DND-41 (cell line): ENCODE data around the gene TMEM45B.

Experiments used
- EZH2 ChIP-seq: IDR thresholded peaks from 3 replicates; pipeline ENCODE4 v1.6.1; 2012; ENCODE audit warnings: borderline replicate concordance, low read depth, mild to moderate bottlenecking, moderate library complexity, low read length, inconsistent platforms; ENCODE audit not compliant: severe bottlenecking
- TF ChIP-seq, protein P1 (sequence below): IDR thresholded peaks from 2 replicates; pipeline ENCODE4 v1.5.1; 2012; ENCODE audit warnings: borderline replicate concordance, low read length, moderate library complexity, mild to moderate bottlenecking; ENCODE audit not compliant: poor library complexity, severe bottlenecking; ENCODE audit errors: extremely low read depth

DNA sequence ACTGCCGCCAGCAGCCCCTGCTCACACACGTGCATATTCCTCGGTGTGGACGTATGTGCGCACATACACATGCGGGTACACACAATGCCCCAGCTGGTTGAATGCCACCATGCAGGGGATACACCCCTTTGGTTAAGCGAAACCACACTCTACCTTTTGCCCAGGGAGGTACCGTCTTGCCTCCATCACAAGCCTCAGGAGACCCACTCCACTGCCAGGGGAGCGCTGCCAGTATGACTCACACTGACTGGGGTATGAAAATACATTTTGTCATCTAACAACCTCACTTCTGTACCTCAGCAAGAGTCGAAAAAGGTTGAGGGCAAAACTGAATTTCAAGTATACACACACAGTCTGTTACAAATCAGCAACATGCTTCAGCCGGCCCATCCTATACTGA is 39.4 kb downstream of the TMEM45B start:
- TF ChIP-seq, protein P1, sequence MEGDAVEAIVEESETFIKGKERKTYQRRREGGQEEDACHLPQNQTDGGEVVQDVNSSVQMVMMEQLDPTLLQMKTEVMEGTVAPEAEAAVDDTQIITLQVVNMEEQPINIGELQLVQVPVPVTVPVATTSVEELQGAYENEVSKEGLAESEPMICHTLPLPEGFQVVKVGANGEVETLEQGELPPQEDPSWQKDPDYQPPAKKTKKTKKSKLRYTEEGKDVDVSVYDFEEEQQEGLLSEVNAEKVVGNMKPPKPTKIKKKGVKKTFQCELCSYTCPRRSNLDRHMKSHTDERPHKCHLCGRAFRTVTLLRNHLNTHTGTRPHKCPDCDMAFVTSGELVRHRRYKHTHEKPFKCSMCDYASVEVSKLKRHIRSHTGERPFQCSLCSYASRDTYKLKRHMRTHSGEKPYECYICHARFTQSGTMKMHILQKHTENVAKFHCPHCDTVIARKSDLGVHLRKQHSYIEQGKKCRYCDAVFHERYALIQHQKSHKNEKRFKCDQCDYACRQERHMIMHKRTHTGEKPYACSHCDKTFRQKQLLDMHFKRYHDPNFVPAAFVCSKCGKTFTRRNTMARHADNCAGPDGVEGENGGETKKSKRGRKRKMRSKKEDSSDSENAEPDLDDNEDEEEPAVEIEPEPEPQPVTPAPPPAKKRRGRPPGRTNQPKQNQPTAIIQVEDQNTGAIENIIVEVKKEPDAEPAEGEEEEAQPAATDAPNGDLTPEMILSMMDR = no peak
- TF ChIP-seq EZH2 = no peak
